ENCODE results near the gene GPS1.

Gene GPS1

GRCh38 chr17:82041144-82041814 lies 10.4 kb upstream of the GPS1 start:
- DNase-seq (ENCODE audit: low spot score): no peak
- Histone ChIP-seq H3K27ac (no peak overlapping the region), H3K4me3 (no peak overlapping the region)
- TF ChIP-seq CTCF (IDR thresholded peaks at IDR 0.05): no peak

- no peak for TF ChIP-seq CTCF (IDR thresholded peaks at IDR 0.05)
- H3K4me3 ChIP-seq: no peak overlapping the region
- no peak overlapping the region for H3K27ac ChIP-seq
- DNase-seq (ENCODE audit: low spot score): no peak
These were observed 9.0 kb upstream of the GPS1 start for GRCh38 chr17:82042649-82043048.

GRCh38 chr17:82043507-82043906 lies 8.2 kb upstream of the GPS1 start:
- TF ChIP-seq CTCF (IDR thresholded peaks at IDR 0.05): no peak
- no peak overlapping the region for H3K27ac ChIP-seq
- H3K4me3 ChIP-seq: no peak overlapping the region
- DNase-seq (ENCODE audit: low spot score): no peak

- TF ChIP-seq CTCF (IDR thresholded peaks at IDR 0.05): no peak
- Histone ChIP-seq H3K27ac (no peak overlapping the region), H3K4me3 (no peak overlapping the region)
- DNase-seq (ENCODE audit: low spot score): no peak
These were observed 5.7 kb upstream of the GPS1 start for GRCh38 chr17:82045936-82046484.

GRCh38 chr17:82046903-82047302 lies 4.8 kb upstream of the GPS1 start:
- no peak for DNase-seq (ENCODE audit: low spot score)
- TF ChIP-seq CTCF (IDR thresholded peaks at IDR 0.05): no peak
- H3K27ac ChIP-seq: no peak overlapping the region
- no peak overlapping the region for H3K4me3 ChIP-seq

GRCh38 chr17:82047379-82047778 lies 4.3 kb upstream of the GPS1 start:
- no peak overlapping the region for H3K27ac ChIP-seq
- DNase-seq (ENCODE audit: low spot score): no peak
- no peak for TF ChIP-seq CTCF (IDR thresholded peaks at IDR 0.05)
- H3K4me3 ChIP-seq: no peak overlapping the region

- H3K27ac ChIP-seq: no peak overlapping the region
- no peak for DNase-seq (ENCODE audit: low spot score)
- no peak overlapping the region for H3K4me3 ChIP-seq
- no peak for TF ChIP-seq CTCF (IDR thresholded peaks at IDR 0.05)
These were observed 3.7 kb upstream of the GPS1 start for GRCh38 chr17:82047914-82048570.

Measured in coronary artery (tissue), 2 donors.